ENCODE measurements around the gene HCRTR1. TPM values are rescaled to one million over a fixed set of nuclear protein-coding genes. Genes with fewer than 3 reads are reported as not detected.
A peak's percentile ranks its signal among the peaks of the same experiment; 100 is the strongest.

Gene HCRTR1
- total RNA-seq, 4 donors from 2014 or later = not detected

- 92% methylated on average over 11 of the region's 11 CpGs for WGBS
These were observed 47.3 kb upstream of the HCRTR1 start for GRCh38 chr1:31570228-31570627.

DNA sequence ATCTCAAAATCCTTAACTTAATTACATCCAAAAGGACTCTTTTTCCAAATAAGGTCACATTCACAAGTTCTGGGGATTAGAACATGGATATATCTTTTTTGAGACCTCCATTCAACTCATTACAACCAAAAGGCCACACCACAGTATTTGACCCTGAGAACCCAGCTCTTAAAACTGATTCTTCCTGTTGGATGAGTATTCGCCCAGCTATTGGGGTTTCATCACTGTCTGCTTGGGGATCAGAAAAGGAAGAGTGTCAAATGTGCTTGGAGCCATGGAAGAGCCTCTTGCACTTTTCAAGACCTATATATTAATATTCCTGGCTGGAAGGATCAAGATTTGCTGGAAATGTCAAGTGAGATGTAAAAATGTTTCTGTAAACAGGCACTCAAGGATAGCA lies 46.6 kb upstream of the HCRTR1 start:
- no peak overlapping the region for H3K27ac ChIP-seq
- no peak for DNase-seq (ENCODE audit: low spot score in 2 of 2)
- no peaks in the 10 kb centered on the region for H3K36me3 ChIP-seq
- H3K4me1 ChIP-seq = peaks cover 37% of the 10 kb centered on the region
- WGBS = 67% methylated on average over 1 of the region's 1 CpG
- no peaks in the 10 kb centered on the region for H3K27me3 ChIP-seq
- TF ChIP-seq POLR2AphosphoS5 (IDR thresholded peaks at IDR 0.05) = no peak
- TF ChIP-seq, protein P1, sequence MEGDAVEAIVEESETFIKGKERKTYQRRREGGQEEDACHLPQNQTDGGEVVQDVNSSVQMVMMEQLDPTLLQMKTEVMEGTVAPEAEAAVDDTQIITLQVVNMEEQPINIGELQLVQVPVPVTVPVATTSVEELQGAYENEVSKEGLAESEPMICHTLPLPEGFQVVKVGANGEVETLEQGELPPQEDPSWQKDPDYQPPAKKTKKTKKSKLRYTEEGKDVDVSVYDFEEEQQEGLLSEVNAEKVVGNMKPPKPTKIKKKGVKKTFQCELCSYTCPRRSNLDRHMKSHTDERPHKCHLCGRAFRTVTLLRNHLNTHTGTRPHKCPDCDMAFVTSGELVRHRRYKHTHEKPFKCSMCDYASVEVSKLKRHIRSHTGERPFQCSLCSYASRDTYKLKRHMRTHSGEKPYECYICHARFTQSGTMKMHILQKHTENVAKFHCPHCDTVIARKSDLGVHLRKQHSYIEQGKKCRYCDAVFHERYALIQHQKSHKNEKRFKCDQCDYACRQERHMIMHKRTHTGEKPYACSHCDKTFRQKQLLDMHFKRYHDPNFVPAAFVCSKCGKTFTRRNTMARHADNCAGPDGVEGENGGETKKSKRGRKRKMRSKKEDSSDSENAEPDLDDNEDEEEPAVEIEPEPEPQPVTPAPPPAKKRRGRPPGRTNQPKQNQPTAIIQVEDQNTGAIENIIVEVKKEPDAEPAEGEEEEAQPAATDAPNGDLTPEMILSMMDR (IDR thresholded peaks at IDR 0.05) = no peak
- TF ChIP-seq POLR2A (IDR thresholded peaks at IDR 0.05) = no peak
- no peak for TF ChIP-seq EP300 (IDR thresholded peaks at IDR 0.05)
- no peak overlapping the region for H3K4me3 ChIP-seq
- H3K9me3 ChIP-seq = no peaks in the 10 kb centered on the region

More at GRCh38 chr1:31570228-31570627, 47.3 kb upstream of the HCRTR1 start:
- Histone ChIP-seq H3K4me1 (peaks cover 30% of the 10 kb centered on the region), H3K36me3 (no peaks in the 10 kb centered on the region), H3K4me3 (no peak overlapping the region), H3K27ac (no peak overlapping the region), H3K9me3 (no peaks in the 10 kb centered on the region), H3K27me3 (no peaks in the 10 kb centered on the region)
- DNase-seq (ENCODE audit: low spot score in 2 of 2) = peak in 1 of 2 donors; percentile 49
- TF ChIP-seq POLR2A (IDR thresholded peaks at IDR 0.05) (no peak), POLR2AphosphoS5 (IDR thresholded peaks at IDR 0.05) (no peak), EP300 (IDR thresholded peaks at IDR 0.05) (no peak)
- TF ChIP-seq, protein P1 (IDR thresholded peaks at IDR 0.05) = no peak

DNA sequence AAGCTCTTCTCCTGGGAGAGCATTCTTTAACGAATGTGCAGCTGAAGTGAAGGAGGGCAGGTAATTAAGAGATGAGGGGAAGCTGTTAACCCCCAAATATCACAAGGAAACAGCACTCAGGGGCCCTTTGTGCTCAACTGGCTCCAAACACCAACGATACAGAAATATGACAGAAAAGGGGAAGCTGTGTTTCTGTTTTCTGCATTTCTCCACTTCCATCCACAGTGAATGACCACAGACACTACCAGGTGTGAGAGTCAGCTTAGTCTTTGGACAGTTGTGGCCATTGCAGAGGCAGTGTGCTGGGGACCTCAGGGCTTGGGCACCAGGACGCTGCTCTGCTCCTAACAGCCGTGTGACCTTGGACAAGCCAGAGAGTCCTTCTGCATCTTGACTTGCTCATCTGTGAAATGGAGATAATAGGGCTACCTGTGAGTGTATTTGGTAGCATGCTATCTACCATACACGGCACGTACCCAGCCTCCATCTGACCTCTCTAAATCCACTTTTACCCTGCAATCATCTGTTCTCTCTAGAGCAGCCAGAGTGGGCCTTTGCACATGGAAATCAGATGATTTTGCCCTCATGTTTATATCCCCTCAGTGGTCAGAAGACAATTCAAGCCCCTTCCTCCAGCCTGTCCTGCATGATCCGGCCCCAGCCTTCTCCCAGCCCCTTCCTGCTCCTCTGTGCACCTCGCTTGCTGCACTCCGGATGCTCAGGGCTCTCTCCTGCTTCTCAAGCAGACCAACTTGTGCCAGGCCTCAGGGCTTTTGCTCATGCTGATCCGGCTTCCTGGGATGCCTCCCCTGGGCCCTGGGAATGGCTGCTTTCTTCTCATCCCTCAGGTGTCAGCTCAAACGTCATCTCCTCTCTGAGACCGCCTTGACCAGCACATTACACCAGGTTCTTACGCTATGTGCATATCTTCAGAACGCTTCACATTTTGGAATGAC lies 45.9 kb upstream of the HCRTR1 start:
- no peak overlapping the region for H3K4me3 ChIP-seq
- TF ChIP-seq EP300 (IDR thresholded peaks at IDR 0.05) = no peak
- no peak for TF ChIP-seq POLR2AphosphoS5 (IDR thresholded peaks at IDR 0.05)
- no peak for TF ChIP-seq POLR2A (IDR thresholded peaks at IDR 0.05)
- peaks cover 44% of the 10 kb centered on the region for H3K4me1 ChIP-seq
- H3K27ac ChIP-seq = no peak overlapping the region
- H3K9me3 ChIP-seq = no peaks in the 10 kb centered on the region
- H3K36me3 ChIP-seq = no peaks in the 10 kb centered on the region
- 86% methylated on average over 14 of the region's 14 CpGs for WGBS
- DNase-seq (ENCODE audit: low spot score in 2 of 2) = no peak
- H3K27me3 ChIP-seq = peaks cover 6% of the 10 kb centered on the region

DNA sequence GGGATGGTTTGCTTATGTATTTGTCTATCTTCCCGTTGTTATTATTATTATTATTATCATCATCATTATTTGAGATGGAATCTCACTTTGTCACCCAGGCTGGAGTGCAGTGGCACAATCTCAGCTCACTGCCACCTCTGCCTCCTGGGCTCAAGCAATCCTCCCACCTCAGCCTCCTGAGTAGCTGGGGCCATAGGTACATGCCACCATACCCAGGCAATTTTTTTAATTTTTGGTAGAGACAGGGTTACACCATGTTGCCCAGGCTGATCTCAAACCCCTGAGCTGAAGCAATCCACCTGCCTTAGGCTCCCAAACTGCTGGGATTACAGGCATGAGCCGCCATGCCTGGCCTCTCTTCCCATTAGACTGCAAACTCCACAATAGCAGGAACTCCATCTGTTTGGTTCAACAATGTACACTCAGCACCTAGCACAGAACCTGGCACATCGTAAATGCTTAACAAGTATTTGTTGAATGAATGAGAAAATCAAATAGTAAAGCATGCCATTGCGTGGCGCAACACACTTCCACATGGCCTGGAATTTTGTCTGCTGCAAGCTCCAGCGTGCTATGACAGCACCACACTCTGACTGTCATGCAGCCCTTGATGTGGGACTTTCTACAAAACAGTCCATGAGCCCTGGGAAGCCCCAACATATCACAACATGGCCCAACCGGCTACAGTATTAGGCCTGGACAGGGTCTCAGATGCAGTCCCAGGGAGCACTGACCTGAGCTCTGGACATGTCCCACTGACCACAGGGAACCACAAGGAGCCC lies 45.0 kb upstream of the HCRTR1 start:
- Histone ChIP-seq H3K27ac (peak overlapping the region; percentile 77), H3K4me1 (peaks cover 46% of the 10 kb centered on the region), H3K27me3 (peaks cover 11% of the 10 kb centered on the region), H3K36me3 (no peaks in the 10 kb centered on the region), H3K9me3 (no peaks in the 10 kb centered on the region), H3K4me3 (no peak overlapping the region)
- peak in 1 of 3 donors; percentile 39 for TF ChIP-seq POLR2AphosphoS5 (IDR thresholded peaks at IDR 0.05)
- TF ChIP-seq, protein P1 (IDR thresholded peaks at IDR 0.05) = no peak
- 57% methylated on average over 6 of the region's 7 CpGs for WGBS
- DNase-seq (ENCODE audit: low spot score in 2 of 2) = no peak

GRCh38 chr1:31573261-31573660 lies 44.2 kb upstream of the HCRTR1 start:
- H3K4me3 ChIP-seq = no peak overlapping the region
- DNase-seq (ENCODE audit: low spot score in 2 of 2) = no peak
- H3K4me1 ChIP-seq = peaks cover 46% of the 10 kb centered on the region
- H3K36me3 ChIP-seq = no peaks in the 10 kb centered on the region
- H3K9me3 ChIP-seq = no peaks in the 10 kb centered on the region
- whole genome bisulfite sequencing = 83% methylated on average over 8 of the region's 8 CpGs
- H3K27me3 ChIP-seq = peaks cover 11% of the 10 kb centered on the region
- H3K27ac ChIP-seq = peak overlapping the region; percentile 77
- TF ChIP-seq, protein P1 (IDR thresholded peaks at IDR 0.05) = no peak
- TF ChIP-seq POLR2AphosphoS5 (IDR thresholded peaks at IDR 0.05) (no peak), POLR2A (IDR thresholded peaks at IDR 0.05) (no peak), EP300 (IDR thresholded peaks at IDR 0.05) (no peak)
